ENCODE data around the gene HUNK.

DNA sequence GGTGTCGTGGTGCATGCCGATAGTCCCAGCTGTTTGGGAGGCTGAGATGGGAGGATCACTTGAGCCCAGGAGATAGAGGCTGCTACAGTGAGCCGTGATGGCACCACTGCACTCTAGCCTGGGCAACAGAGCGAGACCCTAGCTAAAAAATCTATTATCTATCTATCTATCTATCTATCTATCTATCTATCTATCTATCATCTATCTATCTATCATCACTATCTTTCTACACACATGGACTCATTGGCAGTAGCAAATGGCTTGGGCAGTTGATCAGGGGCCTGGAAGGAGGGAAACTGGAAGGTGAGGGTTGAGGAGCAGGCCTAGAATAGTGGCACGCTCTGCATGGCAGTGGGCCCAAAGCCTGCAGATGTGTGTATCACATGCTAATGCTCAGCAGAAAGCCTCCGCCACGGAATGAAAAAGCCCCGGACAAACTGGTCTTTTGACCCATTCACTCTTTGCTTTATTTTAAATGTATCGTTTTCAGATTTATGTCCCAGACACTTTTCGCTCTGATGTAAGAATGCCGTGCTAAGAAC lies 7.3 kb upstream of the HUNK start:
- TF ChIP-seq CTCF (conservative IDR thresholded peaks at IDR 0.05), result no peak
- no peak for TF ChIP-seq ZFX (IDR thresholded peaks at IDR 0.05)

Measured in C4-2B (cell line).